DMS153 (cell line): ENCODE results near the gene DDX21.
"Not testable (repeated sequence)": the region's sequence is repeated elsewhere in the genome, so short reads cannot be mapped to it uniquely, and the experiment has no call there.

Experiments used
- DNase-seq: peaks from one replicate; lab custom pipeline; 2025; lab: John Stamatoyannopoulos, UW

The DDX21 gene

DNA sequence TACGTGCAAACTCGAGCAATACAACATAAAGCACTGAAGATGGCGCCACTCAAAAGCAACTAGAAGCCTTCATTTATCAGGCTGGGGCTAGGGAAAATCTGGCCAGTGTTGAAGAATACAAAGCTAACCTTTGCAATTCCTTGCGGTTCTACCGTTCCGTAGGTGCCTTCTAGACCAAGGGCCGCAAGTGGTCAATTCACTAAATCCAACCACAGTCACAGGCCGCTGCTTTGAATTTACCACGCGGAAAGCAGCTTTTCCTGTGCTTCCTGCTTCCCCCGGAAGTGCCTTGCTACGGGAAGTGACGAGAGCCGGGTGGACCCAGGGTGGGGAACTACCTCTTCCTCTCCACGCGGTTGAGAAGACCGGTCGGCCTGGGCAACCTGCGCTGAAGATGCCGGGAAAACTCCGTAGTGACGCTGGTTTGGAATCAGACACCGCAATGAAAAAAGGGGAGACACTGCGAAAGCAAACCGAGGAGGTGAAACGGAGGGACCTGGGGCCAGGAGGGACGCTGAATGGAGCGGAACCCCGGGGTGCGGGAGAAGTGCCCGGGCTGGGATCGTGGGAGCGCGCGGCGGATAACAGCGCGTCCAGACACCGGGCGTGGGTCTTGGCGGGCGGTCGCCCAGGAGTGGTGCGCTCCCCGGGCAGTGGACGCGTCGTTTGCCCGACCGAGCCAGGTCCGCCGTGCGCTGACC, at the start of gene DDX21:
Gene DDX21, plus strand, starts transcription at position 339 of the 701 bp plus-strand sequence. Its CDS starts 56 bp downstream, at position 395.
- peak; percentile 77 for DNase-seq

DNA sequence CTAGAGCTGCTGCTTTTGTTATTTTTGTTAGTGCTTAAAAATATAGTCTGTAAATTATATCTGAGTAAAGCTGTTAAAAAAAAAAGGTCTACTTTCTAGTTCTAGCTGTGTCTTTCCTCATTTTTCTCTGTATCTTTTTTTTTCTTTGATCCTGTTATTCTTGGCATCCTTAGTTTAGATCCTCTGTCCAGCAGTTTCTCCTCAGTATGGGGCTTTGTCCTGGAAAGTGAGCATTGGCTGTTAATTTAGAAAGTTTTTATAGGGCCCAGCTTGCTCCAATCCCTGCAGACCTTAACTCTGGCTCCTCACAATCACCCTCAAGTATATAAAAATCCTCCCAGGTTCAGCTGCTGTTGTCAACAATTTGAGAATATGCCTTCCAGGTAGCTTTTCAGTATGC, 31.4 kb upstream of the DDX21 start:
- DNase-seq: no peak

GRCh38 chr10:68925489-68925888, 30.5 kb upstream of the DDX21 start:
- no peak for DNase-seq

- not testable (repeated sequence) for DNase-seq
Observed at GRCh38 chr10:68929157-68929556, 26.8 kb upstream of the DDX21 start.

DNA sequence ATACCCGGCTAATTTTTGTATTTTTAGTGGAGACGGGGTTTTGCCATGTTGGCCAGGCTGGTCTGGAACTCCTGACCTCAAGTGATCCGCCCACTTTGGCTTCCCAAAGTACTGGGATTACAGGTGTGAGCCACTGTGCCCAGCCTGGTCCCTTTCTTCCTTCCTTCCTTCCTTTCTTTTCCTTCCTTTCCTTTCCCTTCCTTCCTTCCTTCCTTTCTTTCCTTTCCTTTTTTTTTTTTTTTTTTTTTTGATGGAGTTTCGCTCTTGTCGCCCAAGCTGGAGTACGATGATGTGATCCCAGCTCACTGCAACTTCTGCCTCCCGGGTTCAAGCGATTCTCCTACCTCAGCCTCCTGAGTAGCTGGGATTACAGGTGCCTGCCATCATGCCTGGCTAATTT, 26.1 kb upstream of the DDX21 start:
- not testable (repeated sequence) for DNase-seq

- DNase-seq: not testable (repeated sequence)
Observed at GRCh38 chr10:68932860-68933259, 23.1 kb upstream of the DDX21 start.

- no peak for DNase-seq
Observed at GRCh38 chr10:68934994-68935393, 21.0 kb upstream of the DDX21 start.

GRCh38 chr10:68938117-68938516, 17.9 kb upstream of the DDX21 start:
- no peak for DNase-seq

DNA sequence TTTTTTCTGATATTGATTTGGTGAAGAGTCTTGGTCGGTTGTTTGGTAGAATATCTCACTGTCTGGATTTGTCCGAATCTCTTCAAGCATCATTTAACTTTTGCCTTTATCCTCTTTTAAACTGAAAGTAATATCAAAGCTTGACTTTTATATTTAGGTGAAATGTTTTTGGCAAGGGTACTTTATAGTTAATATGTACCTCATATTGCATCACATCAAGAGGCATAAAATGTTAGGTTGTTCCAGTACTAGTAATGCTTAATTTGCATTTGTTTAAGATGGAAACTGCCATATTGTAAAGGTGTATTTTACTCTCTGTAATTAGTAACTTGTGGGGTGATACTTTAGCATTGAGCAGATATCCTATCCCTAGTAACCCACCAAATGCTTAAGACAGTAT, 17.1 kb upstream of the DDX21 start:
- no peak for DNase-seq

DNA sequence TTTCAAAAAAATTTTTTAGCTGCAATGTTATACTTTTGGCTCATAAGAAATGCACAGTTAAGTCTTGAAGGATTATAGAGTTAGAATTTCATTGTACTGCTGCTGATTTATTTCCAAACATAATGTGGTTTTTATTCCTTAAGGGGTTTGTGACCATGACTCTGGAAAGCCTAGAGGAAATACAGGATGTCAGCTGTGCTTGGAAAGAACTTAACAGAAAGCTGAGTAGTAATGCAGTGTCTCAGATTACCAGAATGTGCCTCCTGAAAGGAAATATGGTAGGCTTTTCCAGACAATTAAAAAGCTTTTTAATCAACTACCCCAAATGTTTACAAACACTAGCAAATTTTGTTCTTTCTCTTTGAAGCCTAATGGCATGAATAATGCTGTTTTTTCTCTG, 15.1 kb upstream of the DDX21 start:
- DNase-seq: not testable (repeated sequence)

GRCh38 chr10:68950598-68950997, 5.4 kb upstream of the DDX21 start:
- DNase-seq: no peak

- no peak for DNase-seq
Observed at GRCh38 chr10:68954904-68955303, 1.1 kb upstream of the DDX21 start.

DNA sequence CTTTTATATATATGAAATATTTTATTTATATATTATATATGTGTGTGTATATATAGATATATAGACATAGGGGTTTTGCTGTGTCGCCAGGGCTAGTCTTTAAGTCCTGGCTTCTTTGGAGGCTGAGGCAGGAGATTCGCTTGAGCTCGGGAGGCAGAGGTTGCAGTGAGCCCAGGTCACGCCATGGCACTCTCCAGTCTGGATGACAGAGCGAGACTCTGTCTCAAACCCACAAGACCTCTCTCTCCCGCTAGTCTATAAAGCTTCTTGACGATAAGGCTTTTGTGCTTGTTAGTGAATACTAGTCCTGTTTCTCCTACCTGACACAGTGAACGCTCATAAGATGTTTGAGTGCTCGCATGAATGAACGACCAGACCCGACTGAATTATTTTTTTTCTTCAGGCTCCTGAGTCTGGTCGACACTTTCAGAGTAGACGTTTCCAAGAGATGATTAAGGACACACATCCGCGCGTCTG, 577 bp upstream of the DDX21 start:
- DNase-seq: no peak

DNA sequence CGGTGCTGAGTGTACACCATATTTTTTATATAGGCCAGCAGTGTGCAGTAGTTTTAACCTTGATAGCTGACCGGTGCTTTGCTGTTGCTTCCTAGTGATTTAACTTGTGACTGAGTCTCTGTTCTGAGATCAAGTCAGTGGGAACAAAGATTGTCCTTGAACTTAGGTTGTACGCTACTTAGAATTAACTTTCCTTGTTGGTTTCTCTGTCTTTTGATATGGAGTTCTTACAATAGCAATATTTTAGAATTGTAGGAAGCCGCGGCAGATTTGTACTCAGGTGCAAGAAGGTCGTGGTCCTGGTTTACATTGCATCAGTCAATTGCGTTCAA, 1.3 kb downstream of the DDX21 start:
- DNase-seq: no peak

DNA sequence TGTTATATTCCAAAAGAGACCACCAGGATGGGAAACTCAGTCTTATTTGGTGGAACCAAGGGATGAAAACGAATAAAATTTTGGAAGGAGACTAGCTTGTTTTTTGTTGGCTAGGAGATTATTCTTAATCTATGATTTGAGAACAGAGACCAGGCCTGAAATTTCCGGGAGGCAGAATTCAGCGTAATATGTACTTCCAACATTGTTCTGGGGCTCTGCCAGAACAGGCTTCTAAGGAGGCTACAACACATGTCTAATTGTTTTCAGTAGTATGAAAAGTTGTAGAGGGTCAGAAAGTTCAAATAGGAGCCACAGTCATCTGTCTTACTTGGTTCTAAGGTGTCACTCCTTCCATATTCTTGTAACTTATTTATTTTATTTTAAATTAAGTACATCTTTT, 1.7 kb downstream of the DDX21 start:
- no peak for DNase-seq

- no peak for DNase-seq
Observed at GRCh38 chr10:68959695-68960527, 3.9 kb downstream of the DDX21 start.

- DNase-seq: no peak
Observed at GRCh38 chr10:68963151-68963550, 7.2 kb downstream of the DDX21 start.

- no peak for DNase-seq
Observed at GRCh38 chr10:68973975-68974374, 18.0 kb downstream of the DDX21 start.

DNA sequence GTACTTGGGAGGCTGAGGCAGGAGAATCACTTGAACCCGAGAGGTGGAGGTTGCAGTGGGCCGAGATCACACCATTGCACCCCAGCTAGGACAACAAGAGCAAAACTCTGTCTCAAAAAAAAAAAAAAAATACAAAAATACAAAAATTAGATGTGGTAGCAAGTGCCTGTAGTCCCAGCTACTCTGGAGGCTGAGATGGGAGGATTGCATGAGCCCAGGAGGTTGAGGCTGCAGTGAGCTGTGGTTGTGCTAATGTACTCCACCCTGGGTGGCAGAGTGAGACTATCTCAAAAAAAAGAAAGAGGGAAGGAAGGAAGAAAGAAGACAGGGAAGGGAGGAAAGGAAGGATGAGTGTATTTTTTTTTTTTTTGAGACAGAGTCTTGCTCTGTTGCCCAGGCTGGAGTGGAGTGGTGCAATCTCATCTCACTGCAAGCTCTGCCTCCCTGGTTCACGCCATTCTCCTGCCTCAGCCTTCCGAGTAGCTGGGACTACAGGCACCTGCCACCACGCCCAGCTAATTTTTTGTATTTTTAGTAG, 20.0 kb downstream of the DDX21 start:
- DNase-seq: not testable (repeated sequence)

DNA sequence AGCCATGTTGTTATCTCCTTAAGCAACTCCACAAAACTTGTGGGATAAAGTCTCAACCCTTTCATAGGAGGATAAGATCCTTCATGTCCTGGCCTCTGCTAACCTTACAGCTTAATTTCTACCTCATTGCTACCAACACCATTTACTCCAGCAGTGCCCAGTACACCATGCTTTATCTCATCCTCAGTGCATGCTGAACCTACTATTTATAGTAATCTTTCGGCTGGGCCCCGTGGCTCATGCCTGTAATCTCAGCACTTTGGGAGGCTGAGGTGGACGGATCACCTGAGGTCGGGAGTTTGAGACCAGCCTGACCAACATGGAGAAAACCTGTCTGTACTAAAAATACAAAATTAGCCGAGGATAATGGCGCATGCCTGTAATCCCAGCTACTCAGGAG, 23.8 kb downstream of the DDX21 start:
- not testable (repeated sequence) for DNase-seq

DNA sequence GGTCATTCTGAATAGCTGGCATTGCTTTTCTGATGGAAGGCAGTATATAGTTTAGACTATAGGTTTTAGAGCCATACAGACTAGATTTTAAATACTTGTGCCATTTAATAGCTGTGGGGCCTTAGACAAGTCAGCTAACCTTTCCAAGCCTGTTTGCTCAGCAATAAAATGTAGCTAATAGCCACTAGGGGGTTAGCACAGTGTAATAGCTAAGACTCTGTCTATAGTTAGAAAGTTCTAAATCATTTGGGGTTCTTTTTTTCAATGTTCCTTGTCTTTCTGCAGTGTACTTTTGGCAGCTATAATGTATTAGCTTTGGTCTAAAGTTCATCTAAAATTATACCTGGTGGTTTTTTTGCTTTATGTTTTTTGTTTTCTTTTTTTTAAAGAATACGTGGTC, 25.1 kb downstream of the DDX21 start:
- DNase-seq: peak; percentile 0

- no peak for DNase-seq
Observed at GRCh38 chr10:68982389-68982788, 26.4 kb downstream of the DDX21 start.

GRCh38 chr10:68987611-68988010, 31.6 kb downstream of the DDX21 start:
- DNase-seq: no peak
